Measurements from ENCODE around the gene MEX3A. TPM values are rescaled to one million over a fixed set of nuclear protein-coding genes. Genes with fewer than 3 reads are reported as not detected.
A peak's percentile ranks its signal among the peaks of the same experiment; 100 is the strongest.

Gene MEX3A
- total RNA-seq, 3 donors from 2014 or later, result 0.32 to 2.5 (median 0.66) TPM

- TF ChIP-seq CTCF (IDR thresholded peaks at IDR 0.05), result no peak
- no peak for ATAC-seq
- intact Hi-C loops (cut with DNase I, micrococcal nuclease), result no loop called here
Measured at GRCh38 chr1:156079762-156080161, 2.5 kb downstream of the MEX3A start.

GRCh38 chr1:156078728-156079127, 3.5 kb downstream of the MEX3A start:
- peaks cover 2% of the 10 kb centered on the region for H3K4me1 ChIP-seq (ENCODE audit: low read depth)
- intact Hi-C loops (cut with DNase I, micrococcal nuclease), result no loop called here
- no peaks in the 10 kb centered on the region for H3K9me3 ChIP-seq
- DNase-seq (no peak), ATAC-seq (no peak)
- no peaks in the 10 kb centered on the region for H3K36me3 ChIP-seq (ENCODE audit: low read depth)
- no peak overlapping the region for H3K4me3 ChIP-seq
- no peak for TF ChIP-seq CTCF (IDR thresholded peaks at IDR 0.05)

More at GRCh38 chr1:156079762-156080161, 2.5 kb downstream of the MEX3A start:
- DNase-seq, result no peak
- Histone ChIP-seq H3K36me3 (ENCODE audit: low read depth) (no peaks in the 10 kb centered on the region), H3K4me3 (no peak overlapping the region), H3K9me3 (no peaks in the 10 kb centered on the region), H3K4me1 (ENCODE audit: low read depth) (peaks cover 2% of the 10 kb centered on the region)

- Histone ChIP-seq H3K4me3 (no peak overlapping the region), H3K9me3 (no peaks in the 10 kb centered on the region), H3K4me1 (ENCODE audit: low read depth) (peaks cover 2% of the 10 kb centered on the region), H3K36me3 (ENCODE audit: low read depth) (no peaks in the 10 kb centered on the region)
- TF ChIP-seq CTCF (IDR thresholded peaks at IDR 0.05), result no peak
- ATAC-seq (no peak), DNase-seq (no peak)
- intact Hi-C loops (cut with DNase I, micrococcal nuclease), result no loop called here
Measured at GRCh38 chr1:156077430-156077760, 4.9 kb downstream of the MEX3A start.

- intact Hi-C loops (cut with DNase I, micrococcal nuclease), result no loop called here
- peak in 1 of 3 donors; percentile 21 for DNase-seq
- ATAC-seq, result peak; percentile 41
- Histone ChIP-seq H3K36me3 (ENCODE audit: low read depth) (no peaks in the 10 kb centered on the region), H3K4me1 (ENCODE audit: low read depth) (no peaks in the 10 kb centered on the region), H3K9me3 (no peaks in the 10 kb centered on the region), H3K4me3 (no peak overlapping the region)
- TF ChIP-seq CTCF (IDR thresholded peaks at IDR 0.05), result no peak
Measured at GRCh38 chr1:156076609-156077429, 5.4 kb downstream of the MEX3A start.

GRCh38 chr1:156075775-156076204, 6.5 kb downstream of the MEX3A start:
- DNase-seq (no peak), ATAC-seq (no peak)
- Histone ChIP-seq H3K36me3 (ENCODE audit: low read depth) (no peaks in the 10 kb centered on the region), H3K4me3 (no peak overlapping the region), H3K4me1 (ENCODE audit: low read depth) (no peaks in the 10 kb centered on the region), H3K9me3 (no peaks in the 10 kb centered on the region)
- TF ChIP-seq CTCF (IDR thresholded peaks at IDR 0.05), result no peak
- intact Hi-C loops (cut with DNase I, micrococcal nuclease), result no loop called here

All from mucosa of descending colon (tissue), 3 donors.